GM12864 (cell line): Measurements from ENCODE around the gene MED29.
A peak's percentile ranks its signal among the peaks of the same experiment; 100 is the strongest.

Experiments used
- DNase-seq: peaks from one replicate; pipeline ENCODE4 v3.0.0-alpha.2; 2011; ENCODE audit warnings: low read depth
- H3K4me3 ChIP-seq: 2 replicates; pipeline ENCODE4 v1.5.1; 2011; ENCODE audit warnings: mild to moderate bottlenecking, low read depth, low read length, control low read depth
- CTCF ChIP-seq: IDR thresholded peaks from 2 replicates; pipeline ENCODE4 v1.5.1; 2011; ENCODE audit warnings: low read depth, mild to moderate bottlenecking, moderate library complexity, low read length, control low read depth, inconsistent platforms; ENCODE audit errors: missing control alignments

The MED29 gene

GRCh38 chr19:39426170-39426569 lies 35.0 kb downstream of the MED29 start:
- DNase-seq, result no peak
- no peak overlapping the region for H3K4me3 ChIP-seq
- TF ChIP-seq CTCF, result no peak

- H3K4me3 ChIP-seq, result no peak overlapping the region
- no peak for DNase-seq
- TF ChIP-seq CTCF, result no peak
These were observed 36.5 kb downstream of the MED29 start for GRCh38 chr19:39427707-39428106.

GRCh38 chr19:39428283-39429112 lies 37.3 kb downstream of the MED29 start:
- no peak for DNase-seq
- H3K4me3 ChIP-seq, result no peak overlapping the region
- no peak for TF ChIP-seq CTCF

- DNase-seq, result no peak
- no peak for TF ChIP-seq CTCF
- H3K4me3 ChIP-seq, result no peak overlapping the region; the same call in 1 of the 2 replicates
These were observed 39.8 kb downstream of the MED29 start for GRCh38 chr19:39430675-39431593.

- no peak overlapping the region for H3K4me3 ChIP-seq
- no peak for TF ChIP-seq CTCF
- DNase-seq, result no peak
These were observed 41.5 kb downstream of the MED29 start for GRCh38 chr19:39432677-39433025.

GRCh38 chr19:39433480-39434079 lies 42.4 kb downstream of the MED29 start:
- peak overlapping the region; percentile 87 for H3K4me3 ChIP-seq
- DNase-seq, result no peak
- TF ChIP-seq CTCF, result no peak
